ENCODE data around the gene PLA2G2E.
"Not testable (repeated sequence)": the region's sequence is repeated elsewhere in the genome, so short reads cannot be mapped to it uniquely, and the experiment has no call there.

The PLA2G2E gene

GRCh38 chr1:19923137-19923952, at the start of gene PLA2G2E:
PLA2G2E (minus strand) TSS chr1:19923617; CDS start chr1:19923559, 58 bp downstream.
- no peak for DNase-seq

- DNase-seq, result no peak
These were observed 48.2 kb upstream of the PLA2G2E start for GRCh38 chr1:19971664-19972063.

GRCh38 chr1:19969898-19970660, 46.7 kb upstream of the PLA2G2E start:
- DNase-seq, result no peak

- no peak for DNase-seq
These were observed 44.4 kb upstream of the PLA2G2E start for GRCh38 chr1:19967808-19968207.

- no peak for DNase-seq
These were observed 41.1 kb upstream of the PLA2G2E start for GRCh38 chr1:19964542-19964941.

- DNase-seq, result no peak
These were observed 40.2 kb upstream of the PLA2G2E start for GRCh38 chr1:19963636-19964035.

- peak; percentile 10 for DNase-seq
These were observed 37.2 kb upstream of the PLA2G2E start for GRCh38 chr1:19960591-19960990.

GRCh38 chr1:19957779-19958178, 34.4 kb upstream of the PLA2G2E start:
- no peak for DNase-seq

- no peak for DNase-seq
These were observed 32.2 kb upstream of the PLA2G2E start for GRCh38 chr1:19955534-19956170.

GRCh38 chr1:19954059-19954458, 30.6 kb upstream of the PLA2G2E start:
- DNase-seq, result no peak

GRCh38 chr1:19949016-19949415, 25.6 kb upstream of the PLA2G2E start:
- DNase-seq, result no peak

GRCh38 chr1:19946971-19947370, 23.6 kb upstream of the PLA2G2E start:
- DNase-seq, result no peak

GRCh38 chr1:19946331-19946751, 22.9 kb upstream of the PLA2G2E start:
- DNase-seq, result no peak

- DNase-seq, result no peak
These were observed 22.5 kb upstream of the PLA2G2E start for GRCh38 chr1:19945914-19946313.

- no peak for DNase-seq
These were observed 19.2 kb upstream of the PLA2G2E start for GRCh38 chr1:19942657-19943056.

- no peak for DNase-seq
These were observed 18.7 kb upstream of the PLA2G2E start for GRCh38 chr1:19942088-19942487.

GRCh38 chr1:19941206-19941568, 17.8 kb upstream of the PLA2G2E start:
- no peak for DNase-seq

- no peak for DNase-seq
These were observed 17.2 kb upstream of the PLA2G2E start for GRCh38 chr1:19940486-19941205.

GRCh38 chr1:19938472-19938871, 15.1 kb upstream of the PLA2G2E start:
- no peak for DNase-seq

- no peak for DNase-seq
These were observed 12.8 kb upstream of the PLA2G2E start for GRCh38 chr1:19936061-19936750.

- DNase-seq, result no peak
These were observed 10.9 kb upstream of the PLA2G2E start for GRCh38 chr1:19934336-19934735.

GRCh38 chr1:19932866-19933265, 9.4 kb upstream of the PLA2G2E start:
- no peak for DNase-seq

- not testable (repeated sequence) for DNase-seq
These were observed 3.7 kb upstream of the PLA2G2E start for GRCh38 chr1:19927130-19927421.
